ENCODE data around the gene POLR1B.
A peak's percentile ranks its signal among the peaks of the same experiment; 100 is the strongest.

Gene POLR1B

DNA sequence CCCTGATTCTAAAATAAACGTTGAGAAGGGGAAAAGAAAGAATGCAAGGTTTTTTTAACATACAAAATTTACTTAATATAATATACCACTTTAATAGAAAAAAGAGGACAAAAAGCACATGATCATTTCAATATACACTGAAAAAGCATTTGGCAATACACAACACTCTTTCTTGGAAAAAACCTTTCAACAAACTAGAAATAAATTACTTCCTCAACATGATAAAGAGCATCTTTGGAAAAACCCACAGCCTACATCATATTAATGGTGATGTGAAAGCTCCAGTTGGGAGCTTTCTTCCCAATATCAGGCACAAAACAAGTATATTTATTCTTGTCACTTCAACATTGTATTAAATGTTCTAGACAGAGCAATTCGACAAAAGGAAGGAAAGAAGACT, 3.0 kb upstream of the POLR1B start:
- no peak overlapping the region for H3K27ac ChIP-seq (ENCODE audit: low read depth, low read length)

DNA sequence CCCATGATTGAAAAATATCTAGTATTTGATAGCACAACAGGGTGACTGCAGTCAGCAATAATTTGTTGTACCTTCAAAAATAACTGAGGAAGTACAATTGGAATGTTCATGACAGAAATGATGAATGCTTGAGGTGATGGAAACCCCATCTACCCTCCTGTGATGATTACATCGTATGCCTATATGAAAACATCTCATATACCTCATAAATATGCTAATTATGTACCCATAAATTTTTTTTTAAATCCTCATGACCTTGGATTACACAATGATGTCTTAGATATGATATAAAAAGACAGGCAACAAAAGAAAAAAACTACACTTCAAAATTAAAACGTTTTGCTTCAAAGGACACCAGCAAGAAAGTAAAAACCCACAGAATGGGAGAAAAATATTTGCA, 1.4 kb upstream of the POLR1B start:
- H3K27ac ChIP-seq (ENCODE audit: low read depth, low read length), result peak overlapping the region; percentile 77
- no peaks in the 10 kb centered on the region for H3K9me3 ChIP-seq (ENCODE audit: control insufficient read depth, insufficient read depth, low read length)
- no peaks in the 10 kb centered on the region for H3K9me2 ChIP-seq (replicated peaks; ENCODE audit: control insufficient read depth, low read length)
- H3K36me3 ChIP-seq (ENCODE audit: control insufficient read depth, low read length), result peaks cover 29% of the 10 kb centered on the region
- H3K4me3 ChIP-seq (ENCODE audit: low read length), result peak overlapping the region; percentile 97
- no peak for TF ChIP-seq EZH2phosphoT487 (IDR thresholded peaks at IDR 0.05; ENCODE audit: borderline replicate concordance, low read length)
- no peak for TF ChIP-seq CTCF (IDR thresholded peaks at IDR 0.05; ENCODE audit: low read depth, low read length, poor library complexity, severe bottlenecking)
- H3K4me2 ChIP-seq (ENCODE audit: low read length), result peak overlapping the region; percentile 85
- H4K20me1 ChIP-seq (ENCODE audit: control insufficient read depth, insufficient read depth, low read depth, low read length), result peaks cover 13% of the 10 kb centered on the region; the same call in 1 of the 2 replicates
- peaks cover 26% of the 10 kb centered on the region for H3K4me1 ChIP-seq (ENCODE audit: control insufficient read depth, low read length)
- no peaks in the 10 kb centered on the region for H3K27me3 ChIP-seq (ENCODE audit: control insufficient read depth, low read length)
- H3F3A ChIP-seq (ENCODE audit: control insufficient read depth, insufficient read depth), result peaks cover 12% of the 10 kb centered on the region
- H3K79me2 ChIP-seq (ENCODE audit: control insufficient read depth, low read length), result peaks cover 48% of the 10 kb centered on the region

More for the DNA sequence above, 3.0 kb upstream of the POLR1B start:
- no peak for TF ChIP-seq CTCF (IDR thresholded peaks at IDR 0.05; ENCODE audit: low read depth, low read length, poor library complexity, severe bottlenecking)
- TF ChIP-seq EZH2phosphoT487 (IDR thresholded peaks at IDR 0.05; ENCODE audit: borderline replicate concordance, low read length), result no peak
- peaks cover 16% of the 10 kb centered on the region for H3K36me3 ChIP-seq (ENCODE audit: control insufficient read depth, low read length)
- H3F3A ChIP-seq (ENCODE audit: control insufficient read depth, insufficient read depth), result peaks cover 15% of the 10 kb centered on the region
- no peak overlapping the region for H3K4me2 ChIP-seq (ENCODE audit: low read length)
- no peaks in the 10 kb centered on the region for H3K9me2 ChIP-seq (replicated peaks; ENCODE audit: control insufficient read depth, low read length)
- H3K4me1 ChIP-seq (ENCODE audit: control insufficient read depth, low read length), result peaks cover 15% of the 10 kb centered on the region
- no peaks in the 10 kb centered on the region for H3K27me3 ChIP-seq (ENCODE audit: control insufficient read depth, low read length)
- no peak overlapping the region for H3K4me3 ChIP-seq (ENCODE audit: low read length)
- H3K9me3 ChIP-seq (ENCODE audit: control insufficient read depth, insufficient read depth, low read length), result no peaks in the 10 kb centered on the region
- H3K79me2 ChIP-seq (ENCODE audit: control insufficient read depth, low read length), result peaks cover 32% of the 10 kb centered on the region
- H4K20me1 ChIP-seq (ENCODE audit: control insufficient read depth, insufficient read depth, low read depth, low read length), result peaks cover 5% of the 10 kb centered on the region; the same call in 1 of the 2 replicates

DNA sequence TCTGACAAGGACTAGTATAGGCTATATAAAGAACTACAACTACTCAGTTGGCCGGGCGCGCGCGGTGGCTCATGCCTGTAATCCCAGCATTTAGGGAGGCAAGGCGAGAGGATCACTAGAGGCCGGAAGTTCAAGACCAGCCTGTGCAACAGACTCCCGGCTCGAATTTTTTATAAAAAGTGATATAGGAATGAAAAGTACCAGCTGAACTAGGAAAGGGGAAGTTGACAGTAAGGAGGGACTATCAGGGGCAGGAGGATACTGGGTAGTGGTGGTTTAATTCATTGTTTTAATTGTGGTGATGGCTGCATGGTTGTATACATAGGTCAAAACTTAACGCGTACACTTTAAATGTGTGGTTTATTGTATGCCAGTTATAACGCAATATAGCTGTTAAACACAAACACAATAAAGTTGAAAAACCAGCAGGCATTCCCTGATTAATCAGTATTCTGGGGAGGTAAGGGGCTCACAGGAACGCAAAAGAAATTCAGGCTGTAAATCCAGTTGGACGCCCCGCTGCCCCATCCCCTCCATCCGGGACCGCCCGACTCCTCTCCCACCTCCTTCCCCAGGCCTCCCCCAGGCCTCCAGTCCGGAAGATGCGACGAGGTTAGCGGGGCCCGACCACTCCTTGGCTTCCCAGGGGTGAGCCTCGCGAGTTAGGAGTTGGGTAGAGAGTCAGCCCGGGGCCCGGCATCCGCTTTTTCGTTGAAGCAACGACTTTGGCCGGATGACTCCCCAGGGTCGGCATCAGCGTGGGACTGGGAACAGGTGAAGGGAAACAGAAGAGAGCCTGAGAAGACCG, 746 bp upstream of the POLR1B start:
- H3K36me3 ChIP-seq (ENCODE audit: control insufficient read depth, low read length), result peaks cover 34% of the 10 kb centered on the region
- no peaks in the 10 kb centered on the region for H3K9me2 ChIP-seq (replicated peaks; ENCODE audit: control insufficient read depth, low read length)
- TF ChIP-seq CTCF (IDR thresholded peaks at IDR 0.05; ENCODE audit: low read depth, low read length, poor library complexity, severe bottlenecking) (no peak), EZH2phosphoT487 (IDR thresholded peaks at IDR 0.05; ENCODE audit: borderline replicate concordance, low read length) (no peak)
- H3K4me2 ChIP-seq (ENCODE audit: low read length), result peak overlapping the region; percentile 85
- peak overlapping the region; percentile 77 for H3K27ac ChIP-seq (ENCODE audit: low read depth, low read length)
- peaks cover 26% of the 10 kb centered on the region for H3K4me1 ChIP-seq (ENCODE audit: control insufficient read depth, low read length)
- H3K9me3 ChIP-seq (ENCODE audit: control insufficient read depth, insufficient read depth, low read length), result no peaks in the 10 kb centered on the region
- H3K4me3 ChIP-seq (ENCODE audit: low read length), result peak overlapping the region; percentile 97
- peaks cover 13% of the 10 kb centered on the region; the same call in 1 of the 2 replicates for H4K20me1 ChIP-seq (ENCODE audit: control insufficient read depth, insufficient read depth, low read depth, low read length)
- peaks cover 12% of the 10 kb centered on the region for H3F3A ChIP-seq (ENCODE audit: control insufficient read depth, insufficient read depth)
- H3K79me2 ChIP-seq (ENCODE audit: control insufficient read depth, low read length), result peaks cover 53% of the 10 kb centered on the region
- H3K27me3 ChIP-seq (ENCODE audit: control insufficient read depth, low read length), result no peaks in the 10 kb centered on the region
